GM15510 (cell line): ENCODE measurements around the gene PPP1R1C.

ENCODE experiments used
- POLR2A ChIP-seq: IDR thresholded peaks from 3 replicates; pipeline ENCODE4 v1.6.1; 2011; ENCODE audit warnings: borderline replicate concordance; ENCODE audit not compliant: insufficient read length; ENCODE audit errors: extremely low read depth

The PPP1R1C gene

GRCh38 chr2:182142062-182142461, 156.4 kb downstream of the PPP1R1C start:
- no peak for TF ChIP-seq POLR2A

DNA sequence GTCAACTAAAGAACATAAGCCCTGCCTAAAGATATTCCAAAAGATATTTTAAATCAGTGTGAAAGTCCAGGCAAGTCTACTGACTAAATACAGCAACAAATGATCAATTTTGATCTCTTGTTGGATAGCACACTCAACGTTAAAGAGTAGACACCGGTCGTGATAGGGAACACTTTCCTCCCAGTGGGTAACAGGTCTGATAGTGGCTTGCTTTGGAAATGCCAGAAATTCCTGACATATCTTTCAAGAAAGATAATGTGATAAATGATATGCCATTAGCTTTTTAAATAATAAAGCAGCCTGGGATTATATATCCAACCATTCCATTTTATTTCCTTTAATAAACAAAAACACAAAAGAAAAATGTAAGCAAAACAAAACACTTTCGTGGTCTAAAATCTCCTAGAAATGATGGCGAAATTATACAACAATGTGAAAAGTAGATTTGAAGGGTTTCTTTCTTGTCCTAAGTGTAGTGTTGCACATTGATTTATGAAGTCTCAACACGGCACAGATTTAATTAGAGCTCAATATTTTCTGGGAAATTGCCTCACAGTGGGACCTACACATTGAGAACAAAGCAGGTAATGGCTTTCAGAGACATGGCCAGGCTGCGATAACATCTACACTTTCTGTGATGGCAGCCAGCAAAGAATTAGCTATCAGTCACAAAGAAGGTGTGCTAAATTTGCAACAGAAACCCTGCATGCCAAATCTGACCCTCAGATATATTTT, 158.6 kb downstream of the PPP1R1C start:
- TF ChIP-seq POLR2A = no peak

DNA sequence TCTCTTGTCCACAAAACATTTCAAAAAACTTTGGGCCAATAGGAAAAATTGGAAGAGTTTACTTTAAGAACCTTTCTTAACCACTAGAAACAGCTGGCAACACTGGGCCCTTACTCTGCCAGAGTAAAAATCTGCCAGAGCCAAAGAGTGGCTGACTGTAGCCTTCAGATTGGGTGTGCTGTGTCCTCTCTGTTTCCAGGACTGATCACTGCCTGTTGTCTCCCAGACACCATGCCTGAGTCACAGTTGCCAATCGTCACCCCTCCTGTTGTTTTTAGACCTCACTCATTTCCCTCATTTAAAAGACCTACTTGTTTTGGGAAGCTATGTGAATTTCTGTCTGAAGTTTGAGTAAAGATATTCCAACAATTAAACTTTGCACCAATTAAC, 159.1 kb downstream of the PPP1R1C start:
- TF ChIP-seq POLR2A = no peak

- TF ChIP-seq POLR2A = no peak
These were observed 162.7 kb downstream of the PPP1R1C start for GRCh38 chr2:182148344-182148743.

DNA sequence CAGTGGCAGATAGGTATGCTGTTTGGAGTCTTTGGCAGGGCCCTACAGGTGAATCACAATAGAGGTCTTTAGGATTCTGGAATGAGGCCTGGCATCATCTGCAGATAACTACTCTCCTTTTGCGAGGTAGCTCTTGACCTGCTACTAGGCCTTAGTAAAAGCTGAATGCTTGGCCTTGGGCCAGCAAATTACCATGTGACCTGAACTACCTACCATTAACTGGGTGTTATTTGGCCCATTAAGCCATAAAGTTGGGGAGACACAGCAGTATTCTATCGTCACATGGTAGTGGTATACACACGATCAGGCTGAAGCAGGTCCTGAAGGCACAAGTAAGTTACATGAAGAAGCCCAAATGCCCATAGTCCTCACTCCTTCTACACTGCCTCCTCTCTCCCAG, 178.2 kb downstream of the PPP1R1C start:
- TF ChIP-seq POLR2A = no peak

GRCh38 chr2:182164686-182165085, 179.0 kb downstream of the PPP1R1C start:
- TF ChIP-seq POLR2A = no peak

DNA sequence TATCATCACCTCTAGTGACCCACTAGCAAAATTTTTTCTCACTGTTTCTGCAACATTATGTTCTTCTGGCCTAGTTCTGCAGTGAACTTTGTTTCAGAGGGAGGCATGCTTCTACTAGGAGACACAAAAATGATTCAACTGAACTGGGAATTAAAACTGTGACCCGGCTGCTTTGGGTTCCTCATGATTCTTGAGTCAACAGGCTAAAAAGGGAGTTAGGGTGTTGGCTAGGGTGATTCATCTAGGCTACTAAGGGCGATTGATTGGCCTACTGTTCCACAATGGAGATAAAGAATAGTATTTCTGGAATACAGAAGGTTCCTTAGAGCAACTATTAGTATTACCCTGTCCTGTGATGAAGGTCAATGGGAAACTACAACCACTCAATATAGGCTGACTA, 179.5 kb downstream of the PPP1R1C start:
- TF ChIP-seq POLR2A = no peak

GRCh38 chr2:182166406-182166805, 180.8 kb downstream of the PPP1R1C start:
- TF ChIP-seq POLR2A = no peak

DNA sequence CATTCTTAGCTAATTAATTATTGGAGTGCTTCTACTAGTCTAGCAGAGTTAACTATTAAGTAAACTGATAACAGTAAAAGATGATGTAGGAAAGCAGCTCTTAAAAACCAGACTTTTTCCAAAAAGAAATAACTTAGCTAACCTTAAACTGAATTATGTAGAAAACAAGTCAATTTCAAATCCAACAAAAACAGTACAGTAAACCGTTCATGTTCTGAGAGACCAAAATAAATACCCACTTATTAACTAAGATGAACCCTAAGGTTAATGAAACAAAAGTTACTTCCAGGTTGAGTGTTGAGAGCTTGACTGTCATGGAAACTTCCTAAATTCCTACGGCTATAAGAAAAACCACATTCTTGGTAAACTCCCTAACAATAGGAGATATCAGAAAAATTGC, 181.2 kb downstream of the PPP1R1C start:
- TF ChIP-seq POLR2A = no peak
